Measurements from ENCODE around the gene CAV3. TPM values are rescaled to one million over a fixed set of nuclear protein-coding genes. Genes with fewer than 3 reads are reported as not detected.
A peak's percentile ranks its signal among the peaks of the same experiment; 100 is the strongest.

Gene CAV3
- total and polyA plus RNA-seq, 2 donors from 2014 or later: not detected

GRCh38 chr3:8732413-8732812 lies 1.2 kb upstream of the CAV3 start:
- intact Hi-C loops (cut with DNase I): no loop called here
- H3K9ac ChIP-seq (ENCODE audit: low read length in 3 of 3): no peak overlapping the region
- no peak overlapping the region for H3K4me3 ChIP-seq (ENCODE audit: low read length in 3 of 3)
- H3K36me3 ChIP-seq (ENCODE audit: control insufficient read depth in 2 of 3, insufficient read depth in 3 of 3, low read length in 3 of 3): no peaks in the 10 kb centered on the region
- DNase-seq: no peak
- H3K27ac ChIP-seq (ENCODE audit: low read depth in 2 of 2, low read length in 2 of 2): no peak overlapping the region
- H3K4me1 ChIP-seq (ENCODE audit: control insufficient read depth in 2 of 3, insufficient read depth in 2 of 3, low read depth in 1 of 3, low read length in 3 of 3): no peaks in the 10 kb centered on the region
- no peak for TF ChIP-seq CTCF (IDR thresholded peaks at IDR 0.05; ENCODE audit: borderline replicate concordance, extremely low read depth, insufficient read depth)
- FAIRE-seq: no peak
- no peaks in the 10 kb centered on the region for H3K27me3 ChIP-seq (ENCODE audit: control insufficient read depth, insufficient read depth, low read length)
- no peaks in the 10 kb centered on the region for H3K9me3 ChIP-seq (ENCODE audit: control insufficient read depth in 2 of 3, insufficient read depth in 1 of 3, low read length in 3 of 3)

- TF ChIP-seq CTCF (IDR thresholded peaks at IDR 0.05; ENCODE audit: borderline replicate concordance, extremely low read depth, insufficient read depth): no peak
- Histone ChIP-seq H3K9me3 (ENCODE audit: control insufficient read depth in 2 of 3, insufficient read depth in 1 of 3, low read length in 3 of 3) (no peaks in the 10 kb centered on the region), H3K36me3 (ENCODE audit: control insufficient read depth in 2 of 3, insufficient read depth in 3 of 3, low read length in 3 of 3) (no peaks in the 10 kb centered on the region), H3K27me3 (ENCODE audit: control insufficient read depth, insufficient read depth, low read length) (no peaks in the 10 kb centered on the region), H3K4me1 (ENCODE audit: control insufficient read depth in 2 of 3, insufficient read depth in 2 of 3, low read depth in 1 of 3, low read length in 3 of 3) (no peaks in the 10 kb centered on the region), H3K4me3 (ENCODE audit: low read length in 3 of 3) (no peak overlapping the region), H3K27ac (ENCODE audit: low read depth in 2 of 2, low read length in 2 of 2) (no peak overlapping the region), H3K9ac (ENCODE audit: low read length in 3 of 3) (no peak overlapping the region)
- no peak for FAIRE-seq
- intact Hi-C loops (cut with DNase I): no loop called here
- DNase-seq: no peak
Measured at GRCh38 chr3:8734137-8734878, 706 bp downstream of the CAV3 start.

- H3K4me1 ChIP-seq (ENCODE audit: control insufficient read depth in 2 of 3, insufficient read depth in 2 of 3, low read depth in 1 of 3, low read length in 3 of 3): no peaks in the 10 kb centered on the region
- H3K9ac ChIP-seq (ENCODE audit: low read length in 3 of 3): no peak overlapping the region
- H3K27me3 ChIP-seq (ENCODE audit: control insufficient read depth, insufficient read depth, low read length): no peaks in the 10 kb centered on the region
- no peak for FAIRE-seq
- no peak overlapping the region for H3K4me3 ChIP-seq (ENCODE audit: low read length in 3 of 3)
- DNase-seq: no peak
- H3K9me3 ChIP-seq (ENCODE audit: control insufficient read depth in 2 of 3, insufficient read depth in 1 of 3, low read length in 3 of 3): no peaks in the 10 kb centered on the region
- intact Hi-C loops (cut with DNase I): no loop called here
- H3K27ac ChIP-seq (ENCODE audit: low read depth in 2 of 2, low read length in 2 of 2): no peak overlapping the region
- TF ChIP-seq CTCF (IDR thresholded peaks at IDR 0.05; ENCODE audit: borderline replicate concordance, extremely low read depth, insufficient read depth): no peak
- no peaks in the 10 kb centered on the region for H3K36me3 ChIP-seq (ENCODE audit: control insufficient read depth in 2 of 3, insufficient read depth in 3 of 3, low read length in 3 of 3)
Measured at GRCh38 chr3:8734908-8735307, 1.3 kb downstream of the CAV3 start.

GRCh38 chr3:8736436-8736835 lies 2.8 kb downstream of the CAV3 start:
- DNase-seq: peak in 1 of 5 donors; percentile 34
- H3K27me3 ChIP-seq (ENCODE audit: control insufficient read depth, insufficient read depth, low read length): no peaks in the 10 kb centered on the region
- no peak for FAIRE-seq
- no peak for TF ChIP-seq CTCF (IDR thresholded peaks at IDR 0.05; ENCODE audit: borderline replicate concordance, extremely low read depth, insufficient read depth)
- intact Hi-C loops (cut with DNase I): no loop called here
- no peak overlapping the region for H3K4me3 ChIP-seq (ENCODE audit: low read length in 3 of 3)
- no peaks in the 10 kb centered on the region for H3K36me3 ChIP-seq (ENCODE audit: control insufficient read depth in 2 of 3, insufficient read depth in 3 of 3, low read length in 3 of 3)
- H3K9me3 ChIP-seq (ENCODE audit: control insufficient read depth in 2 of 3, insufficient read depth in 1 of 3, low read length in 3 of 3): no peaks in the 10 kb centered on the region
- H3K4me1 ChIP-seq (ENCODE audit: control insufficient read depth in 2 of 3, insufficient read depth in 2 of 3, low read depth in 1 of 3, low read length in 3 of 3): no peaks in the 10 kb centered on the region
- H3K27ac ChIP-seq (ENCODE audit: low read depth in 2 of 2, low read length in 2 of 2): no peak overlapping the region
- H3K9ac ChIP-seq (ENCODE audit: low read length in 3 of 3): no peak overlapping the region

Measured in kidney (tissue), 14 donors.